Hepatocyte (in vitro differentiated cells): ENCODE data around the gene NAV2. TPM values are rescaled to one million over a fixed set of nuclear protein-coding genes. Genes with fewer than 3 reads are reported as not detected.

Source experiments
- DNase-seq: peaks from one replicate; pipeline ENCODE4 v3.0.0-alpha.2; 2016; ENCODE audit warnings: low spot score
- H2AFZ ChIP-seq: fragments of 200-600 bp; sonication (generic); 2 replicates; pipeline ENCODE4 v1.6.0; 2016; ENCODE audit warnings: antibody characterized with exemption, mild to moderate bottlenecking
- H3K27ac ChIP-seq: fragments of 200-600 bp; sonication (generic); 2 replicates; pipeline ENCODE4 v1.5.1; 2016; ENCODE audit warnings: mild to moderate bottlenecking
- H3K27me3 ChIP-seq: fragments of 200-600 bp; sonication (generic); 2 replicates; pipeline ENCODE4 v1.6.1; 2016
- H3K36me3 ChIP-seq: fragments of 200-600 bp; sonication (generic); replicated peaks from 2 replicates; pipeline ENCODE4 v1.5.1; 2016; ENCODE audit warnings: low read depth; ENCODE audit not compliant: insufficient read depth
- H3K4me1 ChIP-seq: fragments of 200-600 bp; sonication (generic); 2 replicates; pipeline ENCODE4 v1.5.1; 2016; ENCODE audit warnings: mild to moderate bottlenecking, moderate library complexity; ENCODE audit not compliant: insufficient read depth
- H3K4me2 ChIP-seq: fragments of 200-600 bp; sonication (generic); 2 replicates; pipeline ENCODE4 v1.6.0; 2016
- H3K4me3 ChIP-seq: fragments of 200-600 bp; sonication (generic); 2 replicates; pipeline ENCODE4 v1.5.1; 2016; ENCODE audit warnings: mild to moderate bottlenecking
- H3K79me2 ChIP-seq: fragments of 200-600 bp; sonication (generic); 2 replicates; pipeline ENCODE4 v1.6.0; 2017; ENCODE audit warnings: mild to moderate bottlenecking
- H3K9me2 ChIP-seq: fragments of 200-600 bp; sonication (generic); replicated peaks from 2 replicates; pipeline ENCODE4 v1.6.0; 2017; ENCODE audit warnings: mild to moderate bottlenecking; ENCODE audit not compliant: insufficient read depth
- H3K9me3 ChIP-seq: fragments of 200-600 bp; sonication (generic); 2 replicates; pipeline ENCODE4 v1.5.1; 2016; ENCODE audit warnings: low read depth, mild to moderate bottlenecking
- H4K20me1 ChIP-seq: fragments of 200-600 bp; sonication (generic); 2 replicates; pipeline ENCODE4 v1.6.0; 2016; ENCODE audit warnings: mild to moderate bottlenecking; ENCODE audit not compliant: insufficient read depth, poor library complexity, severe bottlenecking
- EZH2 ChIP-seq: fragments of 200-600 bp; sonication (generic); IDR thresholded peaks from 2 replicates; pipeline ENCODE4 v1.6.1; 2016; ENCODE audit warnings: antibody characterized with exemption, mild to moderate bottlenecking, borderline replicate concordance
- EZH2phosphoT487 ChIP-seq: fragments of 200-600 bp; sonication (generic); IDR thresholded peaks from one replicate; pipeline ENCODE4 v1.6.1; 2018; ENCODE audit warnings: antibody characterized with exemption, mild to moderate bottlenecking, low read depth, moderate library complexity; ENCODE audit not compliant: unreplicated experiment, severe bottlenecking
- WGBS: methylation state at CpG from one replicate; pipeline ENCODE4 v1.1.6; 2016; ENCODE audit warnings: low lambda C conversion rate; ENCODE audit errors: missing lambda C conversion rate; 5-methylcytosine and 5-hydroxymethylcytosine counted together
- polyA plus RNA-seq: library from polyadenylated mRNA; unstranded; fragments of >200 nt; fragmentation: Nextera tagmentation; extraction: Ambion mirVana; gene quantifications from 2 replicates; pipeline ENCODE4 v1.2.1, GENCODE V29; 2016
- total RNA-seq: library from RNA; depleted of rRNA; stranded (reverse); fragments of >200 nt; gene quantifications from 2 replicates; pipeline ENCODE4 v1.2.3, GENCODE V29; 2014
- TF ChIP-seq, protein P1 (sequence below): fragments of 200-600 bp; sonication (generic); IDR thresholded peaks from 2 replicates; pipeline ENCODE4 v1.5.1; 2016; ENCODE audit warnings: antibody characterized with exemption, mild to moderate bottlenecking; ENCODE audit not compliant: poor library complexity

Gene NAV2
- total and polyA plus RNA-seq, 2 experiments from 2014 or later: 23.7 to 30.8 TPM

DNA sequence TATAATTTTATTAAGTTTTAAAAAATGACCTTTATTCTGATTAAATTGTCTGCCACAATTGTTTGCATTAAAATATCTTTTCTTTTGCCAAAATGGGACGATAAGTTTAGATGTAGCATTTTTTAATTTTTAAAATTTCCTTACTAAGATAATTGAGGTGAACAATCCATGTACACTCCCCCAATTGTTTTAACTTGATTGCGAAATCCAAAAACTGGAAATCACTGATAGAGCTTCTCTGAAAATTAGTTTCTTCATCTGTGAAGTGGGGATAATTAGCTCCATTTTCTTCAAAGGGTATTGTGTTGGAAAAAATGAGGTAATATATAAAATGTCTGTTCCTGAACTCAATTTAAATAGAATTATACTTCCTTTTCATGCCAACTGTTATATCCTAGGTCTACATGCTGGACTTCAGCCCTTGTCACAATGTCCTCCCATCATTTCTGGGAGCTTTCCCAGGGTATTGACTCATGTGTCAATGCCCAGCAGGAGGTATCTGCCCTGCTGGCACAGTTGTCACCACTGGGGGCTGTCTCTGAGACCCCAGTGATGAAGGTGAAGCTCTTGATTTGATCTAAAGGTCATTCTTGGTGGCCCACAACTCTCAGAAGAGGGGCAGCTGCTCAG, 28.7 kb upstream of the NAV2 start:
- peaks cover 6% of the 10 kb centered on the region for H3K4me1 ChIP-seq
- H3K4me3 ChIP-seq: no peak overlapping the region
- H3K9me3 ChIP-seq: no peaks in the 10 kb centered on the region
- no peaks in the 10 kb centered on the region for H4K20me1 ChIP-seq
- TF ChIP-seq EZH2 (no peak), EZH2phosphoT487 (no peak)
- TF ChIP-seq, protein P1, sequence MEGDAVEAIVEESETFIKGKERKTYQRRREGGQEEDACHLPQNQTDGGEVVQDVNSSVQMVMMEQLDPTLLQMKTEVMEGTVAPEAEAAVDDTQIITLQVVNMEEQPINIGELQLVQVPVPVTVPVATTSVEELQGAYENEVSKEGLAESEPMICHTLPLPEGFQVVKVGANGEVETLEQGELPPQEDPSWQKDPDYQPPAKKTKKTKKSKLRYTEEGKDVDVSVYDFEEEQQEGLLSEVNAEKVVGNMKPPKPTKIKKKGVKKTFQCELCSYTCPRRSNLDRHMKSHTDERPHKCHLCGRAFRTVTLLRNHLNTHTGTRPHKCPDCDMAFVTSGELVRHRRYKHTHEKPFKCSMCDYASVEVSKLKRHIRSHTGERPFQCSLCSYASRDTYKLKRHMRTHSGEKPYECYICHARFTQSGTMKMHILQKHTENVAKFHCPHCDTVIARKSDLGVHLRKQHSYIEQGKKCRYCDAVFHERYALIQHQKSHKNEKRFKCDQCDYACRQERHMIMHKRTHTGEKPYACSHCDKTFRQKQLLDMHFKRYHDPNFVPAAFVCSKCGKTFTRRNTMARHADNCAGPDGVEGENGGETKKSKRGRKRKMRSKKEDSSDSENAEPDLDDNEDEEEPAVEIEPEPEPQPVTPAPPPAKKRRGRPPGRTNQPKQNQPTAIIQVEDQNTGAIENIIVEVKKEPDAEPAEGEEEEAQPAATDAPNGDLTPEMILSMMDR: no peak
- H3K9me2 ChIP-seq: no peaks in the 10 kb centered on the region
- no peak overlapping the region for H3K4me2 ChIP-seq
- H2AFZ ChIP-seq: no peak overlapping the region
- no peaks in the 10 kb centered on the region for H3K27me3 ChIP-seq
- DNase-seq: no peak
- H3K79me2 ChIP-seq: no peaks in the 10 kb centered on the region
- no peaks in the 10 kb centered on the region for H3K36me3 ChIP-seq
- WGBS: 98% methylated on average over 2 of the region's 2 CpGs
- H3K27ac ChIP-seq: no peak overlapping the region

DNA sequence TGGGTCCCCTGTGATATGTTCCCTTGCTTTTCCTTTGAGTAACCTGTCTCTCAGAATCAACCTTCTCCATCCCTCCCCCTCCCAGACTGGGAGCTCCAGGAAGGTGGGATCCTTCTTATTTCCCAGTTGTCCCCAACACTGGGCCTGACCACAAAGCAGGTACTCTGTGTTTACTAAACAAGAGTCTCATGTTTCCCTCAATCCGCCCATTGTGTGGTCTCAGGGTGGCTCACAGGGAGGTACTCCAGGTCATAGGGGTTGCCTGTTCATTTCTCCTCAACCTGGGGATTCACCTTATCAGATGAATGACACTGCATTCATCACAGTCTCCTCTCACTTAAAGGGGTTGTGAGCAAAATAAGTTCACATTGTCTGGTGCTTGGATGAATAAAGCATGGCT, 26.4 kb upstream of the NAV2 start:
- no peaks in the 10 kb centered on the region for H3K27me3 ChIP-seq
- H3K4me2 ChIP-seq: no peak overlapping the region
- H3K79me2 ChIP-seq: no peaks in the 10 kb centered on the region
- TF ChIP-seq EZH2phosphoT487: no peak
- TF ChIP-seq, protein P1: no peak
- TF ChIP-seq EZH2: no peak
- no peak for DNase-seq
- no peaks in the 10 kb centered on the region for H3K4me1 ChIP-seq
- H3K9me2 ChIP-seq: no peaks in the 10 kb centered on the region
- H4K20me1 ChIP-seq: no peaks in the 10 kb centered on the region
- no peak overlapping the region for H2AFZ ChIP-seq
- H3K4me3 ChIP-seq: no peak overlapping the region
- H3K27ac ChIP-seq: no peak overlapping the region
- WGBS: 76% methylated on average over 1 of the region's 1 CpG
- H3K36me3 ChIP-seq: no peaks in the 10 kb centered on the region
- no peaks in the 10 kb centered on the region for H3K9me3 ChIP-seq

DNA sequence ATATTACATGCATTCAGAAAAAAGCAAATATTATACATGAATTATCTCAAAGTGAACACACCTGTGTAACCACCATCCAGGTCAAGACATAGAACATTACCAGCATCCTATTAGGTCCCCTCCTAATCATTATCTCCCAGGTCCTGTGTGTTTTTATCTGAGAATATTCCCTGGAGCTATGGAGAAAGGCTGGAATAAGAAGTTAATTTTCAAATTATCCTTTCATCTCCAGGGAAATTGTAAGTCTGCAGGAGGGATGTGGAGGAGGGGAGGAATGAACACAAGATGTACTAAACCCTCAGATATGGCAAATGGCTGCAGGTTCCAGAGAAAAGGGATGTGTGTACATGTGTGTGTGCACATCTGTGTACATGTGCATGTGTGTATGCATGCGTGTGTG, 25.2 kb upstream of the NAV2 start:
- Histone ChIP-seq H3K36me3 (no peaks in the 10 kb centered on the region), H4K20me1 (no peaks in the 10 kb centered on the region), H2AFZ (no peak overlapping the region), H3K79me2 (no peaks in the 10 kb centered on the region), H3K27ac (no peak overlapping the region), H3K4me2 (no peak overlapping the region), H3K9me3 (no peaks in the 10 kb centered on the region), H3K4me1 (no peaks in the 10 kb centered on the region), H3K4me3 (no peak overlapping the region), H3K27me3 (no peaks in the 10 kb centered on the region), H3K9me2 (no peaks in the 10 kb centered on the region)
- no peak for DNase-seq
- no peak for TF ChIP-seq EZH2
- TF ChIP-seq, protein P1: no peak
- TF ChIP-seq EZH2phosphoT487: no peak
- 100% methylated on average over 1 of the region's 1 CpG for WGBS
